HEK293 (cell line): ENCODE results near the gene ISL2.

Source experiments
- SP2 ChIP-seq: fragments of 450-650 bp; formaldehyde crosslinking; IDR thresholded peaks from 2 replicates; pipeline ENCODE4 v1.5.1; 2016; ENCODE audit warnings: missing biosample characterization, missing genetic modification characterization
- YY1 ChIP-seq: fragments of 450-650 bp; formaldehyde crosslinking; IDR thresholded peaks from 2 replicates; pipeline ENCODE4 v1.5.1; 2018; ENCODE audit warnings: missing biosample characterization, missing genetic modification characterization
- ZBTB7A ChIP-seq: fragments of 450-650 bp; formaldehyde crosslinking; IDR thresholded peaks from 2 replicates; pipeline ENCODE4 v1.5.1; 2016; ENCODE audit warnings: low read depth, missing biosample characterization, missing genetic modification characterization
- ZNF785 ChIP-seq: fragments of 450-650 bp; formaldehyde crosslinking; IDR thresholded peaks from 2 replicates; pipeline ENCODE4 v1.5.1; 2016; ENCODE audit warnings: missing biosample characterization, missing genetic modification characterization
- TF ChIP-seq, protein P1 (sequence below): fragments of 450-650 bp; formaldehyde crosslinking; IDR thresholded peaks from 2 replicates; pipeline ENCODE4 v1.5.1; 2016; ENCODE audit warnings: missing biosample characterization, missing genetic modification characterization

DNA sequence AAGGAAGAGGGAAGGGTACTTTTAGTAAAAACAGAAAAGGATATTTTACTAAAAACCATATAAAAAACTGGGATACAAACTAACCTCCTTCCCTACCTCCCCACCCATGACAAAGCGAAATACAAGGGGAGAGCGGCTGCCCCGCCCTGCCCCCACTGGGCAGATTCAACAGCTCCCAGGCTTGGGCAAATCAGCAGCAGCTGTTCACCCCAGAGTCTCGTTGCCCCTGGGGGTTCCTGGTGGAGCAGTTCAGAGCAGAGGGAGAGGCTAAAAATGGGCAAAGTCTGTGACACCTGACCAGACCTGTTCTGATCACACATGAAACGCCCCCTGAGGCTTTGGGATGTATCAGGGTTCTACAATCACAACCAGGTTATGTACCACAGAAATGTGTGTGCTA, 22.8 kb upstream of the ISL2 start:
- TF ChIP-seq, protein P1, sequence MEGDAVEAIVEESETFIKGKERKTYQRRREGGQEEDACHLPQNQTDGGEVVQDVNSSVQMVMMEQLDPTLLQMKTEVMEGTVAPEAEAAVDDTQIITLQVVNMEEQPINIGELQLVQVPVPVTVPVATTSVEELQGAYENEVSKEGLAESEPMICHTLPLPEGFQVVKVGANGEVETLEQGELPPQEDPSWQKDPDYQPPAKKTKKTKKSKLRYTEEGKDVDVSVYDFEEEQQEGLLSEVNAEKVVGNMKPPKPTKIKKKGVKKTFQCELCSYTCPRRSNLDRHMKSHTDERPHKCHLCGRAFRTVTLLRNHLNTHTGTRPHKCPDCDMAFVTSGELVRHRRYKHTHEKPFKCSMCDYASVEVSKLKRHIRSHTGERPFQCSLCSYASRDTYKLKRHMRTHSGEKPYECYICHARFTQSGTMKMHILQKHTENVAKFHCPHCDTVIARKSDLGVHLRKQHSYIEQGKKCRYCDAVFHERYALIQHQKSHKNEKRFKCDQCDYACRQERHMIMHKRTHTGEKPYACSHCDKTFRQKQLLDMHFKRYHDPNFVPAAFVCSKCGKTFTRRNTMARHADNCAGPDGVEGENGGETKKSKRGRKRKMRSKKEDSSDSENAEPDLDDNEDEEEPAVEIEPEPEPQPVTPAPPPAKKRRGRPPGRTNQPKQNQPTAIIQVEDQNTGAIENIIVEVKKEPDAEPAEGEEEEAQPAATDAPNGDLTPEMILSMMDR (tag by site-specific recombination), result no peak
- TF ChIP-seq SP2 (tag by site-specific recombination) (no peak), YY1 (tag by site-specific recombination) (no peak), ZNF785 (tag by site-specific recombination) (no peak), ZBTB7A (tag by site-specific recombination) (no peak)
